Sigmoid colon (tissue), 7 donors: ENCODE measurements around the gene ZYG11A. TPM values are rescaled to one million over a fixed set of nuclear protein-coding genes. Genes with fewer than 3 reads are reported as not detected.
"Not testable (repeated sequence)": the region's sequence is repeated elsewhere in the genome, so short reads cannot be mapped to it uniquely, and the experiment has no call there.

Source experiments
- DNase-seq: peaks from one replicate; pipeline ENCODE4 v3.0.0-alpha.2; 2019
- H3K27ac ChIP-seq, 4 donors: fragments of 200-600 bp; sonication (generic); one replicate each; pipeline ENCODE4 v1.5.1; 2016 to 2019; ENCODE audit warnings: mild to moderate bottlenecking in 1 of 4
- H3K27me3 ChIP-seq, 3 donors: fragments of 200-600 bp; sonication (generic); one replicate each; pipeline ENCODE4 v1.5.1; 2019; ENCODE audit warnings: mild to moderate bottlenecking in 1 of 3
- H3K36me3 ChIP-seq, 4 donors: fragments of 200-600 bp; sonication (generic); one replicate each; pipeline ENCODE4 v1.5.1; 2016 to 2019
- H3K4me1 ChIP-seq, 4 donors: fragments of 200-600 bp; sonication (generic); one replicate each; pipeline ENCODE4 v1.5.1; 2017 to 2019
- H3K4me3 ChIP-seq, 4 donors: fragments of 200-600 bp; sonication (generic); one replicate each; pipeline ENCODE4 v1.5.1; 2017 to 2019; ENCODE audit warnings: mild to moderate bottlenecking in 2 of 4, moderate library complexity in 1 of 4
- H3K9me3 ChIP-seq, 4 donors: fragments of 200-600 bp in 3 of 4; sonication (generic) in 3 of 4; one replicate each; pipeline versions ENCODE4 v1.5.1 to v1.6.1; 2013 to 2019
- CTCF ChIP-seq, 4 experiments: fragments of 450-650 bp in 3 of 4; fragments of 200-600 bp in 1 of 4; IDR thresholded peaks; one replicate each; pipeline ENCODE4 v1.5.1; 2016 to 2019; ENCODE audit warnings: antibody characterized with exemption in 4 of 4, mild to moderate bottlenecking in 3 of 4, moderate library complexity in 2 of 4
- EP300 ChIP-seq, 4 donors: sonication (generic); formaldehyde crosslinking; IDR thresholded peaks; one replicate each; pipeline ENCODE4 v1.6.1; 2017; ENCODE audit warnings: antibody characterized with exemption in 4 of 4
- POLR2A ChIP-seq, 2 donors: fragments of 450-650 bp; IDR thresholded peaks; one replicate each; pipeline ENCODE4 v1.6.1; 2016; ENCODE audit warnings: antibody characterized with exemption in 2 of 2, mild to moderate bottlenecking in 2 of 2, moderate library complexity in 2 of 2
- POLR2AphosphoS5 ChIP-seq, 4 donors: sonication (generic); formaldehyde crosslinking; IDR thresholded peaks; one replicate each; pipeline ENCODE4 v1.6.1; 2017; ENCODE audit warnings: antibody characterized with exemption in 4 of 4
- WGBS, 2 donors: extraction: QIAGEN DNeasy Blood & Tissue Kit; methylation state at CpG; one replicate each; pipeline ENCODE4 v1.1.7; 2013; 5-methylcytosine and 5-hydroxymethylcytosine counted together
- intact Hi-C: fragments of 100-400 bp; cut with DNase I; formaldehyde crosslinking; loops from one replicate; pipeline ENCODE4 v1.15.1; 2023
- polyA plus RNA-seq, 3 donors: library from polyadenylated mRNA; stranded (reverse); fragments of 200-250 nt; gene quantifications; one replicate each; pipeline ENCODE4 v1.2.3, GENCODE V29; 2013
- total RNA-seq, 4 donors: library from RNA; depleted of rRNA; stranded (reverse); fragments of >200 nt; gene quantifications; one replicate each; pipeline ENCODE4 v1.1.0, GENCODE V29; 2016
- donor health status: healthy with polysubstance abuse.
- donor health status: Bipolar disorder and iron deficiency.
- donor health status: healthy.

ZYG11A gene
- total and polyA plus RNA-seq, 7 donors = 0.07 TPM; not detected in 6

DNA sequence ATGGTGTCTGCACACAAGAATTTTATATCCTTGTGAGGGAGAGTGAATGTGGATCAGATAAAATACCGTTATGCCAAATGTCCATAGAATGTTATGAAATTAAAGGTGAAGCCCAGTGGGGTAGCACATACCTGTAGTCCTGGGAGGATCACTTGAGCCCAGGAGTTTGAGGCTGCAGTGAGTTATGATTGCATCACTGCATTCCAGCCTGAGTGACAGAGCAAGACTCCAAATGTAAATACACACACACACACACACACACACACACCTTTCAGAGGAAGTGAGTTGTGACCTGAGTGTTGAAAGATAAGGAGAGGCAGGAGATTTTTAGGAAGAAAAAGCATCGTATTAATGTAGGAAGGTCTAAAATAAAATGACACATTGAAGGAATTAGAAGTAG, 28.1 kb upstream of the ZYG11A start:
- H3K4me1 ChIP-seq = no peaks in the 10 kb centered on the region
- TF ChIP-seq CTCF (IDR thresholded peaks at IDR 0.05) = no peak
- no peak for TF ChIP-seq POLR2AphosphoS5 (IDR thresholded peaks at IDR 0.05)
- no peak for TF ChIP-seq EP300 (IDR thresholded peaks at IDR 0.05)
- TF ChIP-seq POLR2A (IDR thresholded peaks at IDR 0.05) = no peak
- no peaks in the 10 kb centered on the region for H3K27me3 ChIP-seq
- H3K27ac ChIP-seq = no peak overlapping the region
- DNase-seq = no peak
- intact Hi-C loops = no loop called here
- no peaks in the 10 kb centered on the region for H3K9me3 ChIP-seq
- 92 to 94% methylated on average over 2 of the region's 2 CpGs for WGBS, 2 donors
- H3K4me3 ChIP-seq = no peak overlapping the region
- H3K36me3 ChIP-seq = peaks cover 7 to 86% (median 35%) of the 10 kb centered on the region in 4 donors

- intact Hi-C loops, H3K9me3 ChIP-seq, H3K27ac ChIP-seq, DNase-seq, H3K4me1 ChIP-seq, H3K4me3 ChIP-seq, H3K27me3 ChIP-seq: not testable (repeated sequence)
- WGBS, 2 donors = 97% methylated on average over 5 of the region's 5 CpGs
- H3K36me3 ChIP-seq = peaks cover 14 to 79% (median 23%) of the 10 kb centered on the region in 4 donors
These were observed 21.7 kb upstream of the ZYG11A start for GRCh38 chr1:52820830-52821229.

DNA sequence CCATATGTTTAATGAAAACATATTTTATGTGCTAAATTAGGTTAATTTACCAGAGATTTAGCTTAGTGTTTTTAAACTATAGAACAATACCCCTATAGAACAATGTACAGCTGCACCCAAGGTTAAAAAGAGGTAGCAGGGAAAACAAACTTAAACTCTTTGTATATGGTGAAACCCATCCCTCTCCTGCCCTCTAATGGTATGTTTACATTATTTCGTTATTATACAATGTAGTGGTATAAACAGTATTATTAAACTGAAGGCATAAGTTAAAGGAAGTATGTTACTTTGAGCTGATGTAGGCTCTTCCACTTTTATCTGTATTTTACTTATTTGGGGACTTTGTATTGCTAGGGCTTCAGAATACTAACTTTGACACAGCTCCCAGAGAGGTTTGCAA, 16.7 kb upstream of the ZYG11A start:
- Histone ChIP-seq H3K9me3 (no peaks in the 10 kb centered on the region), H3K4me1 (no peaks in the 10 kb centered on the region), H3K4me3 (no peak overlapping the region), H3K27ac (no peak overlapping the region), H3K36me3 (peaks cover 0 to 40% (median 10%) of the 10 kb centered on the region in 4 donors), H3K27me3 (no peaks in the 10 kb centered on the region)
- WGBS, 2 donors = 5 to 22% methylated on average over 1 of the region's 1 CpG
- no peak for DNase-seq
- intact Hi-C loops = no loop called here
- TF ChIP-seq CTCF (IDR thresholded peaks at IDR 0.05) = no peak
- no peak for TF ChIP-seq POLR2A (IDR thresholded peaks at IDR 0.05)
- TF ChIP-seq EP300 (IDR thresholded peaks at IDR 0.05) = no peak
- TF ChIP-seq POLR2AphosphoS5 (IDR thresholded peaks at IDR 0.05) = no peak

DNA sequence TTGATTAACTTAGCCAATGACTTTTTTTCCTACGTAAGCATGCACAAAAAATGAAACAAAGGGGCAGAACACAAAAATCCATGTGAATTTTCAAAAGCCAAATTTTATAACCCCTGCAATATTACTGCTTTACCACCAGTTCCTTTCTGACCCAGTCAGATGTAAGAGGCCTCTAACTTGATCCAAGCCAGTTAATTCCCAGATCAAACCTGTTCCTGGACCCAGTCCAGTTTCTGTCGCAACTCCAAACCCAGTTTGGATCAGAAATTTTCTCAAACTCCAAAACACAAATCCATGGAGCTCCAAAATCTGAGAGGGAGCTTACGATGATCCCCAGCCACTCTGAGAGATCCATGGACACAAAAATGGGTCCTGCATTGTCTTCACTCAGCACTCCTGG, 7.8 kb upstream of the ZYG11A start:
- Histone ChIP-seq H3K4me3 (no peak overlapping the region), H3K36me3 (no peaks in the 10 kb centered on the region), H3K9me3 (no peaks in the 10 kb centered on the region), H3K27ac (no peak overlapping the region), H3K27me3 (no peaks in the 10 kb centered on the region), H3K4me1 (no peaks in the 10 kb centered on the region)
- intact Hi-C loops = no loop called here
- TF ChIP-seq EP300 (IDR thresholded peaks at IDR 0.05) = no peak
- TF ChIP-seq POLR2AphosphoS5 (IDR thresholded peaks at IDR 0.05) = no peak
- TF ChIP-seq POLR2A (IDR thresholded peaks at IDR 0.05) = no peak
- TF ChIP-seq CTCF (IDR thresholded peaks at IDR 0.05) = no peak
- 75 to 91% methylated on average over 3 of the region's 3 CpGs for WGBS, 2 donors
- no peak for DNase-seq

- 64 to 65% methylated on average over 3 of the region's 3 CpGs for WGBS, 2 donors
- H3K9me3 ChIP-seq = no peaks in the 10 kb centered on the region
These were observed 6.5 kb upstream of the ZYG11A start for GRCh38 chr1:52836035-52836434.

GRCh38 chr1:52839175-52839574, 3.4 kb upstream of the ZYG11A start:
- H3K9me3 ChIP-seq, intact Hi-C loops, H3K27ac ChIP-seq, H3K4me3 ChIP-seq, H3K36me3 ChIP-seq, DNase-seq: not testable (repeated sequence)
- peaks cover 0 to 16% (median 12%) of the 10 kb centered on the region in 4 donors for H3K4me1 ChIP-seq
- WGBS, 2 donors = 89 to 95% methylated on average over 10 of the region's 10 CpGs
- H3K27me3 ChIP-seq = peaks cover 13 to 34% (median 24%) of the 10 kb centered on the region in 3 donors

More at GRCh38 chr1:52836035-52836434, 6.5 kb upstream of the ZYG11A start:
- Histone ChIP-seq H3K4me3 (no peak overlapping the region), H3K36me3 (no peaks in the 10 kb centered on the region), H3K27me3 (peaks cover 0 to 3% (median 0%) of the 10 kb centered on the region in 3 donors), H3K27ac (no peak overlapping the region), H3K4me1 (no peaks in the 10 kb centered on the region)
- no peak for TF ChIP-seq CTCF (IDR thresholded peaks at IDR 0.05)
- no peak for TF ChIP-seq EP300 (IDR thresholded peaks at IDR 0.05)
- TF ChIP-seq POLR2AphosphoS5 (IDR thresholded peaks at IDR 0.05) = no peak
- TF ChIP-seq POLR2A (IDR thresholded peaks at IDR 0.05) = no peak
- DNase-seq = no peak
- intact Hi-C loops = no loop called here

DNA sequence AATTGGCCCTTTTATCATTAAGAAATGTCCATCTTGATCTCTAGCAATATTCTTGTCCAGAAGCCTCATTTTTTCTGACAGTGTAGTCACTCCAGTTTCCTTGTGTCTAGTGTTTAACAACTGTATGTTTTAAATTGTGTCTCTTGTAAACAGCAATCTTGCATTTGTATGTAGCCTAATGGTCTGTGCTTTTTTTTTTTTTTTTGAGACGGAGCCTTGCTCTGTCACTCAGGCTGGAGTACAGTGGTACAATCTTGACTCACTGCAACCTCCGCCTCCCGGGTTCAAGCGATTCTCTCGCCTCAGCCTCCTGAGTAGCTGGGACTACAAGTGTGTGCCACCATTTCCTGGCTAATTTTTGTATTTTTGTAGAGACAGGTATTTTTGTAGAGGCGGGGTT, 2.6 kb downstream of the ZYG11A start:
- not testable (repeated sequence) for H3K4me3 ChIP-seq, H3K9me3 ChIP-seq, H3K36me3 ChIP-seq, DNase-seq, H3K27ac ChIP-seq
- peaks cover 13 to 67% (median 24%) of the 10 kb centered on the region in 3 donors for H3K27me3 ChIP-seq
- WGBS, 2 donors = 69 to 91% methylated on average over 6 of the region's 6 CpGs
- H3K4me1 ChIP-seq = peaks cover 0 to 16% (median 12%) of the 10 kb centered on the region in 4 donors
- intact Hi-C loops = loop anchor here (10.0 kb wide), 1 partner anchor 340 kb away; no protein-coding TSS in a partner anchor
